Measurements from ENCODE around the gene SLC25A14.

Gene SLC25A14, protein sequence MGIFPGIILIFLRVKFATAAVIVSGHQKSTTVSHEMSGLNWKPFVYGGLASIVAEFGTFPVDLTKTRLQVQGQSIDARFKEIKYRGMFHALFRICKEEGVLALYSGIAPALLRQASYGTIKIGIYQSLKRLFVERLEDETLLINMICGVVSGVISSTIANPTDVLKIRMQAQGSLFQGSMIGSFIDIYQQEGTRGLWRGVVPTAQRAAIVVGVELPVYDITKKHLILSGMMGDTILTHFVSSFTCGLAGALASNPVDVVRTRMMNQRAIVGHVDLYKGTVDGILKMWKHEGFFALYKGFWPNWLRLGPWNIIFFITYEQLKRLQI

DNA sequence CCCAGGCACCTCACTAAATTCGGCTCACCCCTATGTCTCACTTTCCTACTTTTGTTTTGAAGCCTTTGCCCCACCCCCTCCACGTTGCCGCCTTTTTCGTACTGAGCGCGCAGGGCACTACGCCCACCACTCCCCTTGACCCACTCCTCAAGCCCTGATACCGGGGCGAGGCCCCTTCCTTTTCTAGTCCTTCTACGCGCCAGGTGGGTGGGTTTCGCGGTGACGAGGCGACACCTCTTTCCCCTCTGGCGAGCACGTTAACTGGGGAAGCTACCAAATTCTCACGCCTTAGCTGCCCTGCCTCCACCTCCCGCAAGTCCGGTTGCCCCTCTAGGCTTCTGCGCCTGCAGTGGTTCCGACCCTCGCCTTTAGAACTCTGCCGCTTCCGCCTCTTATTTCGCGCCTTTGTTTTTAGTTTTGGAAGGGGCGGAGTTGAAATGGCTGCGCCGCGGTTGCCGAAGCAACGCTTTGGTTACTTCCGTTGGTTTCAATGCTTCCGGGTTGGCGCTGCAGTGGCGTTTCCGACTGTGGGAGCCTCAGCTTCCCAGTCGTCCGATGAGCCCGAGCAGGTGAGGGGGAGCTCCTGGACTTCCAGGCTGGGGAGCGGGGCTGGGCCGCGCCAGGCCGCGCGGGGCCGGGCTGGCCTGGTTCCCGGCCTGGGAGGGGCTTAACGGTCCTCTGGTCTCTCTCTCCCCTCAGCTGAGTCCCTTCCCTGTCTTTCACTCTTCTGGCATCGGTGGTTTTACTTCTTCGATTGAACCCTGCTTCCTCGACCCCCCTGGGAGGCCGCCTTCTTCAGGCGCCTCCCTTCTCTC, at the start of gene SLC25A14:
Gene SLC25A14, plus strand, starts transcription at position 512 of the 815 bp plus-strand sequence. CDS start 360 bp downstream, outside the sequence.
- FAIRE-seq = no peak

DNA sequence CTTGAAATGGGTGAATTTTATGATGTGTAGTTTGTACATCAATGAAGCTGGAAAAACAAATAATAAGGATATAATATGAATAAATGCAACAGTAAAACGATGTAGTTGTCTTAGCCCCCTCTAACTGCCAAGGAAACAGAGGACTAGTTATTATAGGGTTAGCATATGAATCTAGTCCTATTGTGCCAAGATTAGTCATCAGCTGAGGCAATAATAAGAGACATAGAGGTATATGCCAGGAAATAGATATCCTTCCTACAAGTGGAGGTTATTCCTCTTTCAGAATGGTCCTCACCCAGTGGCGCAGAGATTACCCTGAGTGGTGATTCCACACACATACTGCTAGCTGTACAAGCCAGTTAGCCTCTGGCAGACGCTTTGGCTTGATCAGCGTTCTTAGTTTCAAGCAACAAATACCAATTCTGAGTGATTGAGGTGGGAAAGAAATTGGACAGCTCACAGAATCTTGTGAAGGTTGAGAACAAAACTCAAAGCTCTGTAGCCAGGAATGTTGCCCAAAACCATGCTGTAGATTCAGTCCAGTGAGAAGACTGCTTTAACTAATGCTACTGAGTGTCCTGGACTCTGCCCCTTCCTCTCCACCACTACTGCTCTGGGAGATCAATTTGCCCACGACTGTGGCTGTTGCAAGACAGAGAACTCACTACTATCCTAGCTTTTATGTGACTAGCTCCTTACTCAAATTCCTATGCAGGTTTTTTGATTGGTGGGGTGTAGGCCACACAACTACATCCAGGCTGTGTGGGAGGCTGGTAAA, 44.0 kb upstream of the SLC25A14 start:
- DNase-seq (ENCODE audit: insufficient read length, low spot score) = no peak
- FAIRE-seq = no peak
- TF ChIP-seq, protein P1, sequence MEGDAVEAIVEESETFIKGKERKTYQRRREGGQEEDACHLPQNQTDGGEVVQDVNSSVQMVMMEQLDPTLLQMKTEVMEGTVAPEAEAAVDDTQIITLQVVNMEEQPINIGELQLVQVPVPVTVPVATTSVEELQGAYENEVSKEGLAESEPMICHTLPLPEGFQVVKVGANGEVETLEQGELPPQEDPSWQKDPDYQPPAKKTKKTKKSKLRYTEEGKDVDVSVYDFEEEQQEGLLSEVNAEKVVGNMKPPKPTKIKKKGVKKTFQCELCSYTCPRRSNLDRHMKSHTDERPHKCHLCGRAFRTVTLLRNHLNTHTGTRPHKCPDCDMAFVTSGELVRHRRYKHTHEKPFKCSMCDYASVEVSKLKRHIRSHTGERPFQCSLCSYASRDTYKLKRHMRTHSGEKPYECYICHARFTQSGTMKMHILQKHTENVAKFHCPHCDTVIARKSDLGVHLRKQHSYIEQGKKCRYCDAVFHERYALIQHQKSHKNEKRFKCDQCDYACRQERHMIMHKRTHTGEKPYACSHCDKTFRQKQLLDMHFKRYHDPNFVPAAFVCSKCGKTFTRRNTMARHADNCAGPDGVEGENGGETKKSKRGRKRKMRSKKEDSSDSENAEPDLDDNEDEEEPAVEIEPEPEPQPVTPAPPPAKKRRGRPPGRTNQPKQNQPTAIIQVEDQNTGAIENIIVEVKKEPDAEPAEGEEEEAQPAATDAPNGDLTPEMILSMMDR (IDR thresholded peaks at IDR 0.05; ENCODE audit: insufficient read depth, missing control alignments) = no peak

More for the DNA sequence above, at the start of gene SLC25A14:
- TF ChIP-seq, protein P1 (IDR thresholded peaks at IDR 0.05; ENCODE audit: insufficient read depth, missing control alignments) = no peak
- DNase-seq (ENCODE audit: insufficient read length, low spot score) = peak; percentile 13

DNA sequence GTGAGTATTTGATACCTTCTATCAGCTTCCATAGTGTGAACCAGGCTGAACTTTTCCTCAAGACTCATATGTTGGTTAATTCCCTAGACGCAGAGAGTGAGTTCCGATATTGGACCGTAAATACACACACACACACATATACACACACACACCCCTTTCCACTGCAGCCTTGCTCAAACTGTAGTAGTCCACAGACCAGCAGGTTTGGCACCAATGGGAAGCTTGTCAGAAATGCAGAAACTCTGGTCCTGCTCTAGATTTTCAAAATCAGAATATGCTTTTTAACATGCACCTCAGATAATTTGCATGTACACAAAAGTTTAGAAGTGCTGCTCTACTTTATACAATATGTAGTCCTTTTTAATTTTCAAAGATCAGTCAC, 43.4 kb upstream of the SLC25A14 start:
- DNase-seq (ENCODE audit: insufficient read length, low spot score) = no peak
- TF ChIP-seq, protein P1 (IDR thresholded peaks at IDR 0.05; ENCODE audit: insufficient read depth, missing control alignments) = no peak
- FAIRE-seq = no peak

DNA sequence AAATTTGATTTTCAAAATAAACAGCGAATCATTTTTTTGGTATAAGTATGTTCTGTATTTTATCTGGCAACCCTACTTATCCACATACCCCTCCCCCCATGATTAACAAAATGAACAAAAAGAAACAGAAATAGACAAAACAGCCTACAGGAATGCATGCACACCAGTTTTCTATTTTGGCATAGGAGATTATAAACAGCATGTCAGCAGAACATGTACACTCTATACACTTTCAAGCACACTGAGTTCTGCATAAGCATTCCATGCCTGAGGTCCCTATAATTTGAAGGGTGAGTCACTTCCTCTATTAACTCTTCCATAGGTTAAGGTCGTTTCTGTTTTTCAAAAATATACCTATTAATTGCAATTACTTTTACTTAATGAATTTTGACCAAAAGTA, 43.0 kb upstream of the SLC25A14 start:
- TF ChIP-seq, protein P1 (IDR thresholded peaks at IDR 0.05; ENCODE audit: insufficient read depth, missing control alignments) = no peak
- FAIRE-seq (no peak), DNase-seq (ENCODE audit: insufficient read length, low spot score) (no peak)

DNA sequence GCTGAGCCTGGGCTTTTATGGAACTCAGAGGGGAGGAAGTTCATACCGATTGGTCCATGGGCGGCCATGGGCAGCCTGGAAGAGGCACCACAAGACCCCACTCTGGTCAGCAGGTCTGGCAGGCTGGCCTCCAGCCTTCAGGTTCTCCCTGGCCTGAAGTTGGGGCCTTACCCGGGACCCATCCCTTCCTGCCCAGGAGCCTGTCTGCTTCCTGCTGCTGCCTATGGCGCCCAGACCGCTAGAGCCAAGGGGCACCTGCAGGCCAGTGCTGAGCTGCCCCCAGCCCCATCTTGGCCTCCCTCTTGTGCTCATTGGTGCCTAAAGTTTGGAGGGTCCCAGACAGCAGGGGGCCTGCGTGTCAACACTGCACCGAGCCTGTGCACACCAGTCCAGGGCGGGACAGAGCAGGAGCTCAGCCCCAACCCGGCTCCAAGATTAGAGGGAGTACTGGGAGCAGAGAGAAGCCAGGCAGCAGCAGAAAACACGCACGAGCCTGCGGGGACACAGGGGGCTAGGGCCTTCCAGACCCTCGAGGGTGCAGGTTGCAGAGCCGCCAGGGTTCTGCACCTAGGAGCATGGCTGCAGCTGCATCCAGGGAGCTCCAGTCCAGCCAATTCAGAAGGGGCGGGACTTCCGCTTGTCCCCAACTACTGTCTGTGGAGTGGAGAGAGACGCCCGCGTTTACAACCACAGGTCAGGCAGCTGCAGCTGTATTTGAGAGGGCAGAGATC, 40.3 kb upstream of the SLC25A14 start:
- TF ChIP-seq, protein P1 (IDR thresholded peaks at IDR 0.05; ENCODE audit: insufficient read depth, missing control alignments) = no peak
- FAIRE-seq (no peak), DNase-seq (ENCODE audit: insufficient read length, low spot score) (no peak)

DNA sequence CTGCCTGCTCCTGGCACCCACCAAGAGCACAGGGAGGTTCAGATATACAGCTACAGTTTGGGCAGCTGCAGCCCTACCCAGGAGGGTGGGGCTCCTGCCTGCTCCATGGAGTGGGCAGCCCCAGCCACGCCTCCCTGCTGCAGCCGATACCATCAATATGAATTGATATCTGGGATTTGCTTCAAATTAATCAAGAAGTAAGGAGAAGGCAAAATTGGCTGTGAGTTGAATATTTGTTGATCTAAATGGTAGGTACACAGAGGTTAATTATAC, 39.8 kb upstream of the SLC25A14 start:
- FAIRE-seq (no peak), DNase-seq (ENCODE audit: insufficient read length, low spot score) (no peak)
- TF ChIP-seq, protein P1 (IDR thresholded peaks at IDR 0.05; ENCODE audit: insufficient read depth, missing control alignments) = no peak

All from D721Med (cell line).